WI38 (cell line): ENCODE results near the gene TMC4.

Source experiments
- H3K4me3 ChIP-seq: 2 replicates; pipeline ENCODE4 v1.5.1; 2011; ENCODE audit warnings: low read depth, mild to moderate bottlenecking, control low read depth, low read length
- TF ChIP-seq, protein P1 (sequence below): IDR thresholded peaks from 2 replicates; pipeline ENCODE4 v1.5.1; 2012; ENCODE audit warnings: low read depth, mild to moderate bottlenecking, control low read depth, low read length

Gene TMC4

DNA sequence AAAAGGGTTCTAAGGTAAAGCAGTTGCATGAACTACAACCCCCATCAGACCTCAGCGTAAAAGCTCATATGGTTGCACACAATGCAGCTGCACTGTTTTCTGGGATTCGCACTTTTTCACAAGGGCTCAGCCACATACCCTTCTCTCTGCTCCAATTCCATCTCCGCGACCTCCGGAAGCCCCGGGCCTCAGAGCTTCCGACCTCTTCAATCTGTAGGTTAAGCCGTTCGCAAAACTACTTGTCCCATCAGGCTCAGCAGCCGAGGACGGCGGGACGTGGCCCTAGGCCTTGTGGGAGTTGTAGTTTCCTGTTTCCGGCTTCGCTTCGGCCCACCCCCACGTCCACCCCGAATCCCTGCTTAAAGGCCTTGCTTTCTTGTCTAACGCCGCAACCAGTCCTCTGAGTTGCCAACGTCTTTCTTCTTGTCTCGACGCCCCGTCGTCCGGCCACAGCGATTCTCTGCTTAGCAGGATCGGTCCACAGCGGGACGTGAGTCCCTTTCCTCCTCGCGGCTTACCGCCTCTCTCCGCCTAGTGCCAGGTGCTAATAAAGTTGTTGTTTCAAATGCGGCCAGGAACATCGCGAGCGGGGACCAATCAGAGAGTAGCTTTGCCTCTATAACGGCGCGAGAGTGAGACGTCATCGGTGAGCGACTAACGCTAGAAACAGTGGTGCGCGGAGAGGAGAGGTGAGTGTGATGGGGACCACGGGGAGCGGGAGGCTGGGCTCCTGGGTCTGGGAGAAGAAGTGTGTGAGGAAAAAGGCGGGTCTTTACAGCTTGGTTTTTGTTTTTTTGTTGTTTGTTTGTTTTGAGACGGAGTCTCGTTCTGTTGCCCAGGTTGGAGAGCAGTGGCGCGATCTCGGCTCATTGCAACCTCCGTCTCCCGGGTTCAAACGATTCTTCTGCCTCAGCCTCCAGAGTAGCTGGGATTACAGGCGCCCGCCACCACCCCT, 57.6 kb downstream of the TMC4 start, which contains the start of the genes PRPF31 and TFPT:
TSS of gene PRPF31 (plus strand) at position 646 of the 955 bp plus-strand sequence. CDS start 2,525 bp downstream, outside the sequence.
TSS of gene TFPT (minus strand) at position 549 of the 955 bp plus-strand sequence. CDS start at position 161, 388 bp downstream.
- TF ChIP-seq, protein P1, sequence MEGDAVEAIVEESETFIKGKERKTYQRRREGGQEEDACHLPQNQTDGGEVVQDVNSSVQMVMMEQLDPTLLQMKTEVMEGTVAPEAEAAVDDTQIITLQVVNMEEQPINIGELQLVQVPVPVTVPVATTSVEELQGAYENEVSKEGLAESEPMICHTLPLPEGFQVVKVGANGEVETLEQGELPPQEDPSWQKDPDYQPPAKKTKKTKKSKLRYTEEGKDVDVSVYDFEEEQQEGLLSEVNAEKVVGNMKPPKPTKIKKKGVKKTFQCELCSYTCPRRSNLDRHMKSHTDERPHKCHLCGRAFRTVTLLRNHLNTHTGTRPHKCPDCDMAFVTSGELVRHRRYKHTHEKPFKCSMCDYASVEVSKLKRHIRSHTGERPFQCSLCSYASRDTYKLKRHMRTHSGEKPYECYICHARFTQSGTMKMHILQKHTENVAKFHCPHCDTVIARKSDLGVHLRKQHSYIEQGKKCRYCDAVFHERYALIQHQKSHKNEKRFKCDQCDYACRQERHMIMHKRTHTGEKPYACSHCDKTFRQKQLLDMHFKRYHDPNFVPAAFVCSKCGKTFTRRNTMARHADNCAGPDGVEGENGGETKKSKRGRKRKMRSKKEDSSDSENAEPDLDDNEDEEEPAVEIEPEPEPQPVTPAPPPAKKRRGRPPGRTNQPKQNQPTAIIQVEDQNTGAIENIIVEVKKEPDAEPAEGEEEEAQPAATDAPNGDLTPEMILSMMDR = no peak
- H3K4me3 ChIP-seq = peak within 1 kb of the TSS; percentile 83

DNA sequence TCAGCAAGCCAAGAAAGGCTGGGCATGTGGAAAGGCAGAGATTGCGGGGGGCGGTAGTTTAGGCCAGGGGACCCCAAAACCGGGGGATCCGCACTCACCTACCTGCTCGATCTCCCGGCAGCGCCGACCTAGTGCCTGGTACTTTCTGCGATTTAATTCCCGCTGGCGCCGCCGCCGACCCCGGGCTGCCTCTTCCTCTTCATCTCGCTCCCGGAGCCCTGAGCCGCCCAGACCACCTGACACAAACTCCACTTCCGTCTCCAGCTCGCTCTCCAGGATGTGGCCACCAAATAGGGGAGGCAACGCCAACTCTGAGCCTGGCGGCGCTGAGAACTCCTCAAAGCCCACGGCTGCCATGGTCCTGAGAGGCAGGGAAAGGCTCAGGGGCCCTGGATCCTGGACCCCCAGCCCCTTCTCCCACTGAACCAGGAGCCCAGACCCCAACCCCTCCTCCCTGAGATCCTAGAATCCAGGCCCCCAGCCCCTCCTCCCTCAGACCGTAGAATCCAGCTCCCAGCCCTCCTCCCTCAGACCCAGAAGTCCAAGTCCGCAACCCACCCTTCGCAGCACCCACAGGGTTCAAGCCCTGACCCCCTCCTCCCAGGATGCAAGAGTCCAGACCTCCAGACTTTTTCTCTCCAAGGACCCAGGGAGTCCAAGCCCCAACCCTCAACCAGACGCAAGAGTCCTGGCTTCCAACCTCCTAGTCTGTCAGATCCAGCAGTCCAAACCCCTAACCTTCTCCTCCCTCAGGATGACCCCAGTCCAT, 58.4 kb downstream of the TMC4 start:
- peak overlapping the region; percentile 83 for H3K4me3 ChIP-seq
- TF ChIP-seq, protein P1 = no peak
